Endodermal cell (in vitro differentiated cells): ENCODE measurements around the gene AARS1. TPM values are rescaled to one million over a fixed set of nuclear protein-coding genes. Genes with fewer than 3 reads are reported as not detected.
A peak's percentile ranks its signal among the peaks of the same experiment; 100 is the strongest.
"Not testable (repeated sequence)": the region's sequence is repeated elsewhere in the genome, so short reads cannot be mapped to it uniquely, and the experiment has no call there.

Source experiments
- DNase-seq: peaks from one replicate; pipeline ENCODE4 v3.0.0-alpha.2; 2017
- H3K27ac ChIP-seq: 2 replicates; pipeline ENCODE4 v1.5.1; 2013; ENCODE audit warnings: mild to moderate bottlenecking, low read depth, low read length, moderate library complexity
- H3K27me3 ChIP-seq: 2 replicates; pipeline ENCODE4 v1.6.1; 2013; ENCODE audit warnings: mild to moderate bottlenecking, low read length, moderate library complexity; ENCODE audit not compliant: insufficient read depth, control insufficient read depth, poor library complexity, severe bottlenecking
- H3K36me3 ChIP-seq: 2 replicates; pipeline ENCODE4 v1.7.0; 2013; ENCODE audit warnings: mild to moderate bottlenecking, low read length, moderate library complexity; ENCODE audit not compliant: control insufficient read depth, insufficient read depth
- H3K4me1 ChIP-seq: one replicate; pipeline ENCODE4 v1.7.0; 2013; ENCODE audit warnings: low read length; ENCODE audit not compliant: control insufficient read depth, insufficient read depth
- H3K4me3 ChIP-seq: 2 replicates; pipeline ENCODE4 v1.5.1; 2013; ENCODE audit warnings: mild to moderate bottlenecking, low read length, moderate library complexity
- H3K9ac ChIP-seq: 2 replicates; pipeline ENCODE4 v1.6.1; 2013; ENCODE audit warnings: mild to moderate bottlenecking, low read length, moderate library complexity; ENCODE audit not compliant: poor library complexity, severe bottlenecking; ENCODE audit errors: extremely low read depth
- H3K9me3 ChIP-seq: 2 replicates; pipeline ENCODE4 v1.6.1; 2013; ENCODE audit warnings: mild to moderate bottlenecking, low read length, moderate library complexity; ENCODE audit not compliant: control insufficient read depth
- H3K27ac Mint-ChIP-seq: 2 replicates; pipeline ENCODE4 v1.8.0; 2020; ENCODE audit warnings: mixed read lengths
- H3K27me3 Mint-ChIP-seq: 2 replicates; pipeline ENCODE4 v1.8.0; 2021; ENCODE audit warnings: mild to moderate bottlenecking, mixed read lengths; ENCODE audit not compliant: insufficient read depth
- H3K36me3 Mint-ChIP-seq: 2 replicates; pipeline ENCODE4 v1.8.0; 2020; ENCODE audit warnings: low read depth, mixed read lengths
- H3K4me1 Mint-ChIP-seq: 2 replicates; pipeline ENCODE4 v1.8.0; 2020; ENCODE audit warnings: mixed read lengths
- H3K4me3 Mint-ChIP-seq: 2 replicates; pipeline ENCODE4 v1.8.0; 2020; ENCODE audit warnings: mild to moderate bottlenecking, moderate library complexity, mixed read lengths
- H3K9me3 Mint-ChIP-seq: 2 replicates; pipeline ENCODE4 v1.8.0; 2020; ENCODE audit warnings: mild to moderate bottlenecking, mixed read lengths
- WGBS, 2 experiments: methylation state at CpG; one replicate each; pipeline versions ENCODE4 v1.1.5 to v1.1.7; 2013; ENCODE audit warnings: missing lambda C conversion rate in 2 of 2, mixed read lengths in 1 of 2; ENCODE audit not compliant: insufficient coverage in 1 of 2, insufficient read length in 1 of 2; 5-methylcytosine and 5-hydroxymethylcytosine counted together
- total RNA-seq, 2 donors: library from RNA; stranded (reverse); fragmentation: NEBNext Ultra II Directional in 1 of 2; extraction: Animal tissue kit (Norgen Biotek cat#: 25700) in 1 of 2; gene quantifications; 2 replicates in 1 of 2; 3 replicates in 1 of 2; pipeline ENCODE4 v1.2.1, GENCODE V29; 2021
- TF ChIP-seq, protein P1 (sequence below): fragments of 200-600 bp; sonication (generic); conservative IDR thresholded peaks from 2 replicates; pipeline ENCODE4 v1.5.0; 2021; ENCODE audit warnings: antibody characterized with exemption, mild to moderate bottlenecking

Gene AARS1
- total RNA-seq, 2 donors from 2014 or later: 132 to 143 TPM

DNA sequence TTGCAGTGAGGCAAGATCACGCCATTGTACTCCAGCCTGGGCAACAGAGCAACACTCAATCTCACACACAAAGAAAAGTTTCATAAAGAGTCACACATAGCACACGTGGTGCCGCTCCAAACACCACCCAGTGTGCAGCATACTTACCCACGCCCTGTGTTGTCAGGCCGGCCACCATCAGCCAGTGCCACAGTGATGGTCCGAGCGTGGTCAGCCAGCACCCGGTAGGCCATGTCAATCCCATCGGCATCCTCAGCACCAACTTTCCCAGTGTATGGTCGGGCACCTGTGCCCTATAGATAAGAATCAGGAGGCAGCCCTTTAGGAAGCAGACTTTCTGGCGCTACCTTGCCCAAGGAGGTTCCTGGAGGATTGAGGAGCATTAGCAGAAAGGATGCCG lies 19.8 kb downstream of the AARS1 start:
- Mint-ChIP-seq H3K4me3 (no peak overlapping the region), H3K9me3 (no peaks in the 10 kb centered on the region), H3K4me1 (no peaks in the 10 kb centered on the region), H3K36me3 (peaks cover 74% of the 10 kb centered on the region), H3K27ac (no peak overlapping the region), H3K27me3 (no peaks in the 10 kb centered on the region)
- Histone ChIP-seq H3K9me3 (peaks cover 3% of the 10 kb centered on the region), H3K27me3 (no peaks in the 10 kb centered on the region), H3K36me3 (peaks cover 80% of the 10 kb centered on the region), H3K27ac (no peak overlapping the region), H3K9ac (no peak overlapping the region), H3K4me3 (no peak overlapping the region), H3K4me1 (no peaks in the 10 kb centered on the region)
- TF ChIP-seq, protein P1, sequence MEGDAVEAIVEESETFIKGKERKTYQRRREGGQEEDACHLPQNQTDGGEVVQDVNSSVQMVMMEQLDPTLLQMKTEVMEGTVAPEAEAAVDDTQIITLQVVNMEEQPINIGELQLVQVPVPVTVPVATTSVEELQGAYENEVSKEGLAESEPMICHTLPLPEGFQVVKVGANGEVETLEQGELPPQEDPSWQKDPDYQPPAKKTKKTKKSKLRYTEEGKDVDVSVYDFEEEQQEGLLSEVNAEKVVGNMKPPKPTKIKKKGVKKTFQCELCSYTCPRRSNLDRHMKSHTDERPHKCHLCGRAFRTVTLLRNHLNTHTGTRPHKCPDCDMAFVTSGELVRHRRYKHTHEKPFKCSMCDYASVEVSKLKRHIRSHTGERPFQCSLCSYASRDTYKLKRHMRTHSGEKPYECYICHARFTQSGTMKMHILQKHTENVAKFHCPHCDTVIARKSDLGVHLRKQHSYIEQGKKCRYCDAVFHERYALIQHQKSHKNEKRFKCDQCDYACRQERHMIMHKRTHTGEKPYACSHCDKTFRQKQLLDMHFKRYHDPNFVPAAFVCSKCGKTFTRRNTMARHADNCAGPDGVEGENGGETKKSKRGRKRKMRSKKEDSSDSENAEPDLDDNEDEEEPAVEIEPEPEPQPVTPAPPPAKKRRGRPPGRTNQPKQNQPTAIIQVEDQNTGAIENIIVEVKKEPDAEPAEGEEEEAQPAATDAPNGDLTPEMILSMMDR: no peak
- DNase-seq: no peak
- 91 to 94% methylated on average over 11 to 12 of the region's 12 CpGs for WGBS, 2 experiments

DNA sequence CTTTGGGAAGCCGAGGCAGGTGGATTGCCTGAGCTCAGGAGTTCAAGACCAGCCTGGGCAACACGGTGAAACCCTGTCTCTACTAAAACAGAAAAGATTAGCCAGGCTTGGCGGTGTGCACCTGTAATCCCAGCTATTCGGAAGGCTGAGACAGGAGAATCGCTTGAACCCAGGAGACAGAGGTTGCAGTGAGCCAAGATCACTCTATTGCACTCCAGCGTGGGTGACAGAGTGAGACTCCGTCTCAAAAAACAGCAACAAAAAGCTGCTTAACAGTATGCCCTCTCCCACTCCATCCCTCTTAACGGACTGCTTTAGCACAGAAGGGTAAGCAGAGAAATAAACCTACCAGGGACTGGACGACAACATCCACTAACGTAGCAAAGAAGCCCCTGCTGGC lies 21.4 kb downstream of the AARS1 start:
- H3K36me3 Mint-ChIP-seq: peaks cover 81% of the 10 kb centered on the region
- not testable (repeated sequence) for H3K4me3 ChIP-seq, H3K27ac ChIP-seq, H3K4me1 ChIP-seq, H3K27me3 ChIP-seq, H3K9ac ChIP-seq, DNase-seq, H3K4me3 Mint-ChIP-seq, H3K9me3 Mint-ChIP-seq, H3K4me1 Mint-ChIP-seq, H3K27me3 Mint-ChIP-seq, H3K9me3 ChIP-seq, H3K27ac Mint-ChIP-seq
- WGBS, 2 experiments: 92 to 97% methylated on average over 9 to 10 of the region's 10 CpGs
- peaks cover 86% of the 10 kb centered on the region for H3K36me3 ChIP-seq

DNA sequence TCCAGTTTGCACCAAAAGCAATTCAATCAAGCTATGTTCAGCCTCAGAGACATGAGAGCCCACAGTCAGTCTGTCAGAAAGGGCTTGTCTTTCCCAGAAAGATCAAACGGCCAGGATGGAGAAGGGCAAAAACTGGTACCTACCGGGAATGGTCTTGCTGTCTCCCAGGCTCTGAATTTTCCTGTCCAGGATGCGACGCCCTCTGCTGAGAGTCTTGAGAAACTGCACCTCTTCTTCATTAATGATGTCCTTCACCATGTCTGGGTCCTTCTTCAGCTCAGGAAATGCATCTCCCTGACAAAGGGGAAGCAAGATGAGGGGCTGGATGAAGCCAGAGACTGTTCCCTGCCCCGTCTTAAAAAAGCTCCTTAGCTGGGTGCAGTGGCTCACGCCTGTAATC lies 21.8 kb downstream of the AARS1 start:
- Histone ChIP-seq H3K9me3 (peaks cover 3% of the 10 kb centered on the region), H3K9ac (no peak overlapping the region), H3K27ac (no peak overlapping the region), H3K4me3 (no peak overlapping the region), H3K36me3 (peaks cover 86% of the 10 kb centered on the region), H3K27me3 (no peaks in the 10 kb centered on the region), H3K4me1 (no peaks in the 10 kb centered on the region)
- TF ChIP-seq, protein P1: peak; percentile 80
- Mint-ChIP-seq H3K27me3 (no peaks in the 10 kb centered on the region), H3K4me3 (no peak overlapping the region), H3K9me3 (no peaks in the 10 kb centered on the region), H3K36me3 (peaks cover 80% of the 10 kb centered on the region), H3K4me1 (no peaks in the 10 kb centered on the region), H3K27ac (no peak overlapping the region)
- DNase-seq: peak; percentile 85
- WGBS, 2 experiments: 68 to 81% methylated on average over 6 of the region's 6 CpGs

DNA sequence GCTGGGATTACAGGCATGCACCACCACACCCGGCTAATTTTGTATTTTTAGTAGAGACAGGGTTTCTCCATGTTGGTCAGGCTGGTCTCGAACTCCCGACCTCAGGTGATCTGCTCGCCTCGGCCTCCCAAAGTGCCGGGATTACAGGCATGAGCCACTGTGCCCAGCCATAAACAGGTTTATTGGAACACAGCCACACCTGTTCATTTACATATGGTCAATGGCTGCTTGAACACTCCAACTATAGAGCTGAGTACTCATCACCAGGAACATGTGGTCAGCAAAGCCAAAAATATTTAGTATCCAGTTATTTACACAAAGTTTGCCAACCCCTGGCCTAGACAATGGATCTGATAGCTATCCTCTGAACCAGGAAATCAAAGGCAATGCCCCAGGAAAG lies 29.4 kb downstream of the AARS1 start:
- not testable (repeated sequence) for H3K4me1 Mint-ChIP-seq, H3K4me3 Mint-ChIP-seq, H3K4me1 ChIP-seq, H3K27me3 Mint-ChIP-seq, H3K27me3 ChIP-seq, H3K9me3 Mint-ChIP-seq, H3K9me3 ChIP-seq, H3K27ac ChIP-seq, H3K9ac ChIP-seq, DNase-seq, H3K27ac Mint-ChIP-seq, H3K4me3 ChIP-seq
- WGBS, 2 experiments: 80 to 98% methylated on average over 3 to 5 of the region's 6 CpGs
- peaks cover 84% of the 10 kb centered on the region for H3K36me3 Mint-ChIP-seq
- peaks cover 95% of the 10 kb centered on the region for H3K36me3 ChIP-seq
